Left ventricle myocardium inferior (tissue), 1 donor: Measurements from ENCODE around the gene ECSCR. TPM values are rescaled to one million over a fixed set of nuclear protein-coding genes. Genes with fewer than 3 reads are reported as not detected.
"Not testable (repeated sequence)": the region's sequence is repeated elsewhere in the genome, so short reads cannot be mapped to it uniquely, and the experiment has no call there.

Experiments used
- DNase-seq: peaks from one replicate; pipeline ENCODE4 v3.0.0-alpha.2; 2020
- H3K27ac ChIP-seq: fragments of 200-600 bp; replicated peaks from 2 replicates; pipeline ENCODE4 v1.8.0; 2021
- H3K27me3 ChIP-seq: fragments of 200-600 bp; 2 replicates; pipeline ENCODE4 v1.8.0; 2021; ENCODE audit warnings: low read depth
- H3K36me3 ChIP-seq: fragments of 200-600 bp; 2 replicates; pipeline ENCODE4 v1.8.0; 2021
- H3K4me1 ChIP-seq: fragments of 200-600 bp; 2 replicates; pipeline ENCODE4 v1.8.0; 2021
- H3K4me3 ChIP-seq: fragments of 200-600 bp; 2 replicates; pipeline ENCODE4 v1.8.0; 2021; ENCODE audit warnings: mild to moderate bottlenecking, moderate library complexity
- H3K9me3 ChIP-seq: fragments of 200-600 bp; replicated peaks from 2 replicates; pipeline ENCODE4 v1.8.0; 2021
- CTCF ChIP-seq: fragments of 200-600 bp; IDR thresholded peaks from 2 replicates; pipeline ENCODE4 v1.8.0; 2021; ENCODE audit warnings: antibody characterized with exemption, mild to moderate bottlenecking, borderline replicate concordance
- intact Hi-C: fragments of 100-400 bp; cut with micrococcal nuclease; formaldehyde crosslinking; loops from one replicate; pipeline ENCODE4 v1.11.0; 2022
- long read RNA-seq: library from polyadenylated mRNA; unstranded; transcript quantifications from one replicate; pipeline ENCODE4 v2.0.0, GENCODE V29; 2021
- total RNA-seq: library from RNA; stranded (reverse); fragmentation: NEBNext Ultra II Directional; extraction: Animal tissue kit (Norgen Biotek cat#: 25700); gene quantifications from one replicate; pipeline ENCODE4 v1.2.1, GENCODE V29; 2021
- donor health status: DM: no; HTN: yes; CAD: no; lungs with severe emphysema.

The ECSCR gene
- 20.9 TPM for total RNA-seq
- long read RNA-seq, transcript ECSCR-201 (10 exons, 1,035 nt): major isoform, 7 of 8 reads
- long read RNA-seq, partial matches to known transcripts: 1 of 8 reads
- long read RNA-seq, other reads (novel, unspliced or antisense): 0 of 8 reads

GRCh38 chr5:139462586-139463276, at the start of gene ECSCR:
ECSCR (minus strand) TSS chr5:139462743; CDS start chr5:139462670, 73 bp downstream.
- H3K4me1 ChIP-seq: peaks cover 41% of the 10 kb centered on the region
- DNase-seq: peak; percentile 55
- no peaks in the 10 kb centered on the region for H3K9me3 ChIP-seq
- peak within 1 kb of the TSS; percentile 91 for H3K27ac ChIP-seq
- TF ChIP-seq CTCF: no peak
- H3K4me3 ChIP-seq: peak within 1 kb of the TSS; percentile 69
- no peaks in the 10 kb centered on the region for H3K27me3 ChIP-seq
- no peaks in the 10 kb centered on the region for H3K36me3 ChIP-seq
- intact Hi-C loops: no loop called here

GRCh38 chr5:139504722-139505121, 42.2 kb upstream of the ECSCR start:
- peaks cover 20% of the 10 kb centered on the region for H3K9me3 ChIP-seq
- DNase-seq, H3K27me3 ChIP-seq, intact Hi-C loops, H3K27ac ChIP-seq, H3K4me1 ChIP-seq, H3K4me3 ChIP-seq, H3K36me3 ChIP-seq: not testable (repeated sequence)

GRCh38 chr5:139503879-139504278, 41.3 kb upstream of the ECSCR start:
- H3K36me3 ChIP-seq, H3K27ac ChIP-seq, H3K27me3 ChIP-seq, DNase-seq, intact Hi-C loops, H3K4me1 ChIP-seq, H3K4me3 ChIP-seq: not testable (repeated sequence)
- peaks cover 20% of the 10 kb centered on the region for H3K9me3 ChIP-seq

- H3K27ac ChIP-seq, DNase-seq: not testable (repeated sequence)
Observed at GRCh38 chr5:139503036-139503817, 40.7 kb upstream of the ECSCR start.

GRCh38 chr5:139501381-139501780, 38.8 kb upstream of the ECSCR start:
- no peak overlapping the region for H3K4me3 ChIP-seq
- no peak for DNase-seq
- peaks cover 20% of the 10 kb centered on the region for H3K9me3 ChIP-seq
- no peaks in the 10 kb centered on the region for H3K27me3 ChIP-seq
- intact Hi-C loops: no loop called here
- no peak for TF ChIP-seq CTCF
- no peaks in the 10 kb centered on the region for H3K4me1 ChIP-seq
- H3K36me3 ChIP-seq: no peaks in the 10 kb centered on the region
- no peak overlapping the region for H3K27ac ChIP-seq

More at GRCh38 chr5:139503036-139503817, 40.7 kb upstream of the ECSCR start:
- H3K27me3 ChIP-seq, intact Hi-C loops, H3K4me3 ChIP-seq, H3K36me3 ChIP-seq, H3K4me1 ChIP-seq: not testable (repeated sequence)
- H3K9me3 ChIP-seq: peaks cover 20% of the 10 kb centered on the region

- Histone ChIP-seq H3K27ac (peak overlapping the region; percentile 64), H3K36me3 (no peaks in the 10 kb centered on the region)
- intact Hi-C loops: loop anchor here (10.0 kb wide), 1 partner anchor 51 kb away; no protein-coding TSS in a partner anchor
Observed at GRCh38 chr5:139495638-139496435, 33.3 kb upstream of the ECSCR start.

More at GRCh38 chr5:139495638-139496435, 33.3 kb upstream of the ECSCR start:
- H3K9me3 ChIP-seq: no peaks in the 10 kb centered on the region
- H3K4me1 ChIP-seq: peaks cover 23% of the 10 kb centered on the region
- TF ChIP-seq CTCF: no peak
- no peak overlapping the region for H3K4me3 ChIP-seq
- no peak for DNase-seq
- no peaks in the 10 kb centered on the region for H3K27me3 ChIP-seq
